GM21619 (cell line): Measurements from ENCODE around the gene HOXA7.

Experiments used
- ATAC-seq: cut with Tn5 transposase; IDR thresholded peaks from one replicate; pipeline ENCODE4 v1.9.1; 2021; ENCODE audit not compliant: unreplicated experiment

The HOXA7 gene

GRCh38 chr7:27148031-27148755 is 8.3 kb downstream of the HOXA7 start:
- no peak for ATAC-seq

- ATAC-seq = no peak
Observed at GRCh38 chr7:27147199-27148030, 9.1 kb downstream of the HOXA7 start, which contains the start of gene HOXA6. Gene HOXA6, minus strand, starts transcription at chr7:27147774. Its CDS starts 25 bp downstream, at chr7:27147749.

- no peak for ATAC-seq
Observed at GRCh38 chr7:27146491-27147198, 9.8 kb downstream of the HOXA7 start.

GRCh38 chr7:27145914-27146412 is 10.5 kb downstream of the HOXA7 start:
- no peak for ATAC-seq

- ATAC-seq = no peak
Observed at GRCh38 chr7:27145165-27145913, 11.1 kb downstream of the HOXA7 start.

- ATAC-seq = no peak
Observed at GRCh38 chr7:27144781-27145164, 11.7 kb downstream of the HOXA7 start.

- no peak for ATAC-seq
Observed at GRCh38 chr7:27143950-27144780, 12.3 kb downstream of the HOXA7 start.

- ATAC-seq = no peak
Observed at GRCh38 chr7:27143023-27143949, 13.2 kb downstream of the HOXA7 start, which contains the start of gene HOXA5. Gene HOXA5, minus strand, starts transcription at chr7:27143681. Its CDS starts 74 bp downstream, at chr7:27143607.

- ATAC-seq = no peak
Observed at GRCh38 chr7:27142580-27143022, 13.9 kb downstream of the HOXA7 start.

- ATAC-seq = no peak
Observed at GRCh38 chr7:27141923-27142579, 14.4 kb downstream of the HOXA7 start.

- no peak for ATAC-seq
Observed at GRCh38 chr7:27141137-27141922, 15.1 kb downstream of the HOXA7 start.

GRCh38 chr7:27140126-27140857 is 16.2 kb downstream of the HOXA7 start:
- no peak for ATAC-seq

- no peak for ATAC-seq
Observed at GRCh38 chr7:27139334-27140125, 16.9 kb downstream of the HOXA7 start.

GRCh38 chr7:27138985-27139333 is 17.5 kb downstream of the HOXA7 start:
- ATAC-seq = no peak

- no peak for ATAC-seq
Observed at GRCh38 chr7:27138472-27138871, 18.0 kb downstream of the HOXA7 start.
